GM18861 (cell line): Measurements from ENCODE around the gene MRPL39.

Experiments used
- ATAC-seq: cut with Tn5 transposase; IDR thresholded peaks from one replicate; pipeline ENCODE4 v1.9.1; 2021; ENCODE audit not compliant: unreplicated experiment

MRPL39 gene

GRCh38 chr21:25569711-25570110 lies 37.6 kb downstream of the MRPL39 start:
- no peak for ATAC-seq

- ATAC-seq, result no peak
Observed at GRCh38 chr21:25569084-25569483, 38.2 kb downstream of the MRPL39 start.

- ATAC-seq, result no peak
Observed at GRCh38 chr21:25568246-25568645, 39.0 kb downstream of the MRPL39 start.

DNA sequence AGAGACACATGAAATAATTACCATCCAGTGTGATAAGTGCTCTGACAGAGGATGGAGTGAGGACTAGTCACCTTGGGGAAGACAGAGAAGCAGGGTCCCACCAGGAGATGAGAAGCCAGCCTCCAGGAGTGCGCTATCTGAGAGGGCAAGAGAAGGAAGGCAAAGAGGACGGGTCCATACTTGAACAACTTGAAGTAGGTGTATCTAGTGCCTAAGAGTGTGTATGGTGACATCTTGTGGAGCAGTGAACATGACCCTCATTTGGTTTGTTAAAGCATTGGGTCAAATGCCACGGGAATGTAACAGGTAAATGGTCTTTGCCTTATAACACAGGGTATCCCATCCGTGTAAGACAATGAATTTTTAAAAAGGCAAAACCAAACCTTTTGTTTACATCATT lies 39.8 kb downstream of the MRPL39 start:
- ATAC-seq, result no peak

DNA sequence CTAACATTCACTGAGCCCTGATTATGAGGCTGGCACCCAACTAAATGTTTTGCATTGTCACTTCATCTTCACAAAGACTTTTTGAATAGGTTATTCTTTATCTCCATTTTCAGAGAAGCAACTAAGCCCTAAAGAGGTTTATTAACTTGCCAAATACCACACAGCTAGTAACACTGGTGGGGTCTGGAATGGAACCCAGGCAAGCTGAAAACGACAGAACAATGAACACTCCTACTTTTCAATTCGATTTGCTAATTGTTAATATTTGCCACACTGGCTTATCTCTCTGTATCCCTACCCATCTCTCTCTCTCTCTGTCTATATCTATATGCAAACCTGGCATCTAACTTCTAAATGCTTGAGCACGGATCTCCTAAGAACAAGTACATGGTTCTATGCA lies 40.6 kb downstream of the MRPL39 start:
- no peak for ATAC-seq

- ATAC-seq, result no peak
Observed at GRCh38 chr21:25565272-25566211, 41.7 kb downstream of the MRPL39 start.

DNA sequence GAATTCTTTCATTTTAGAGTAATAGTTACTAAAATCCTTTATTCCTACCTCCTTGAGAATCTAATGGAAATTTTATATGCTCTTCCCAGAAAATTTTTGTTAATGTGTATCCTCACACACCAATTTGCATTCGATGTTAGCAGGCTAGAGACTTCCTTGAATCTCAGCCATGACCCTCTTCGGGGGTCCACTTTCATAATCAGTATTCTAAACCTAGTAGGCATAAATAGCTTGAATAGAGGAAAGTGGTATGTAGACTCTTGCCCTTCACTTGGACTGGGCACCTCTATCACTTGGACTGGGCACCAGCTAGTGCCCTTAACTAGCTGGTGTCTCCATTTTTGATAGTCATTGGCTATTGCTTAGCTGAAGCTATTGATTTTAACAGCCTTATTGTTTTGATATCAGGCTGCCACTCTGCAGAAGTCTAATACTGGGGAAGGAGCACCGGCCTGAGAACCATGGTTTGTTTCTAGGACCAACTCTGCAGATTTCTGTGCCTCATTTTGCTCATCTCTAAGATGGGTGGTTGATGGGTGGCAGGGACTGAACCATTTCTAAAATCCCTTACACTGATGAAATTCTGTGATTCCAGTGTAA lies 42.8 kb downstream of the MRPL39 start:
- ATAC-seq, result no peak

- ATAC-seq, result no peak
Observed at GRCh38 chr21:25563361-25564116, 43.7 kb downstream of the MRPL39 start.

DNA sequence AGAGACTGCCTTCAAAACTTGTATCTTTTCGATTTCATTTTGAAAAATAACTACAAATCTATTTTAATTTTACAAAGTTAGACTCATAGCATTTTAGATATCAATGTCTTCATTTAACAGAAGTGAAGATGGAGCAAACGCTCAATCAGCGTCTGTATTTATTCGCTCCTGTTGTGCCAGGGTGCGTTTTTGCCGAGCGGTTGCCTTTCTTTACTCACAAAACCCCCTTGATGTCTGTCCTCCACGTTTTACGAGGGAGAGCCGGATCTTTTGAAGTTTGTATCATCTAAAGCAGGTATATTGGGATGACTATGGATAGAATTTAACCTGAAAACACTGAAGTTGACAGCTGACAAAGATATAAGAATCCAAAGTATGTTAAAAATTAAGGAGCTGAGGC lies 44.6 kb downstream of the MRPL39 start:
- no peak for ATAC-seq

DNA sequence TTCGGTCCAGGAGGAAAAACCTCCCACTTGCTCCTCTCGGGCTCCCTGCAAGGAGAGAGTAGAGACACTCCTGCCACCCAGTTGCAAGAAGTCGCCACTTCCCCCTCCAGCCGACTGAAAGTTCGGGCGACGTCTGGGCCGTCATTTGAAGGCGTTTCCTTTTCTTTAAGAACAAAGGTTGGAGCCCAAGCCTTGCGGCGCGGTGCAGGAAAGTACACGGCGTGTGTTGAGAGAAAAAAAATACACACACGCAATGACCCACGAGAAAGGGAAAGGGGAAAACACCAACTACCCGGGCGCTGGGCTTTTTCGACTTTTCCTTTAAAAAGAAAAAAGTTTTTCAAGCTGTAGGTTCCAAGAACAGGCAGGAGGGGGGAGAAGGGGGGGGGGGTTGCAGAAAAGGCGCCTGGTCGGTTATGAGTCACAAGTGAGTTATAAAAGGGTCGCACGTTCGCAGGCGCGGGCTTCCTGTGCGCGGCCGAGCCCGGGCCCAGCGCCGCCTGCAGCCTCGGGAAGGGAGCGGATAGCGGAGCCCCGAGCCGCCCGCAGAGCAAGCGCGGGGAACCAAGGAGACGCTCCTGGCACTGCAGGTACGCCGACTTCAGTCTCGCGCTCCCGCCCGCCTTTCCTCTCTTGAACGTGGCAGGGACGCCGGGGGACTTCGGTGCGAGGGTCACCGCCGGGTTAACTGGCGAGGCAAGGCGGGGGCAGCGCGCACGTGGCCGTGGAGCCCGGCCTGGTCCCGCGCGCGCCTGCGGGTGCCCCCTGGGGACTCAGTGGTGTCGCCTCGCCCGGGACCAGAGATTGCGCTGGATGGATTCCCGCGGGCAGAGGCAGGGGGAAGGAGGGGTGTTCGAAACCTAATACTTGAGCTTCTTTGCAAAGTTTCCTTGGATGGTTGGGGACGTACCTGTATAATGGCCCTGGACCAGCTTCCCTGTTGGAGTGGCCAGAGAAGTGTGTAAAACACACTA lies 45.3 kb downstream of the MRPL39 start:
- ATAC-seq, result peak; percentile 30

GRCh38 chr21:25560891-25561290 lies 46.4 kb downstream of the MRPL39 start:
- no peak for ATAC-seq

DNA sequence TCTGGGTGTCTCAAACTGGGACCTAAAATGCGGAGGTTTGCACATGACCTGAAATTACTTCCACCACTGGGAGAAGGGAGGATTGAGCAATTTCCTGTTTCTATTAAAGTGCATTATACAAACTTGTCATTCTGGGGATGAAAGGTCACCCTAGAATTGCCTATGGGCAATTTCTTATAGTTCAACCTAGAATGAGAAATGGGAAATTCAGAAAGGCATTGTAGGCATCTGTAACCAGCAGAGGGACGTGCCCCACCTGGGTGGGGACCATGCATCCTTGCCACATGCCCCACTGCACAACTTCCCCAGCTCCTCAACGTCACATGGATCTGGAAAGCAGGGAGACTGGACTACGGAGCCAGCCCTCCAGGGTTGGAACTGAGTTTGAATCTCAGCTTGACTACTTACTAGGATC lies 47.0 kb downstream of the MRPL39 start:
- no peak for ATAC-seq

DNA sequence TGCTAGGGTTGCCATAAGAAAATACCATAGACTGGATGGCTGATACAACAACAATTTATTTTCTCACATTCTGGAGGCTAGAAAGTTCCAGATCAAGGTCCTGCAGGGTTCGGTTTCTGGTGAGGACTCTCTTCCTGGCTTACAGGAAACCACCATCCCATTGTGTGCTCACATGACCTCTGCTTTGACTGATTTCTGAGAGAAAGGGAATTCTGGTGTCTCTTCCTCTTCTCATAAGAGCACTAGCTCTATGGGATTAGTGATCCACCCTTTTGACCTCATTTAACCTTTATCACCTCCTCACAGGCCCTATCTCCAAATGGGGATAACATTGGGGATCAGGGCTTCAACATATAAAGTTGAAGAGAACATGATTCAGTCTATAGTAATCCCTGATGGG lies 47.5 kb downstream of the MRPL39 start:
- no peak for ATAC-seq

DNA sequence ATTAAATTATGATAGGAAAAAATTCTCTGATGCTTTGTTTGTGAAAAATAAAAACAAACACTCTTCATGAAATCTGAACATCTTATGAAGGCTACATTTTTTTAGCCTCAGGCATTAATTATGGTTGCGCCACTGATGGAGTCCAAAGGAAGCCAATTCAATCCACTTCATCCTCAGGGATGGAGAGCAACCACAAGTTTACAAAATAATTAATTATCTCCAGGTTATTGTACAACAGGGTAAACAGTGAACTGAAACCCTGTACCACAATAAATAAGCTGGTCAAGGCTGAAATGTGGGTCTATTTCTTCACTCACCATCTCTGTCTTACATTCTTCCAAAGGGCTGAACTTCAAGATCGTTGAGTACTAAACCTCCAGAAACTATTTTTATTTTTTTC lies 49.2 kb downstream of the MRPL39 start:
- no peak for ATAC-seq

- ATAC-seq, result no peak
Observed at GRCh38 chr21:25557180-25557579, 50.1 kb downstream of the MRPL39 start.

- ATAC-seq, result no peak
Observed at GRCh38 chr21:25556091-25556490, 51.2 kb downstream of the MRPL39 start.

GRCh38 chr21:25555492-25555891 lies 51.8 kb downstream of the MRPL39 start:
- ATAC-seq, result no peak

DNA sequence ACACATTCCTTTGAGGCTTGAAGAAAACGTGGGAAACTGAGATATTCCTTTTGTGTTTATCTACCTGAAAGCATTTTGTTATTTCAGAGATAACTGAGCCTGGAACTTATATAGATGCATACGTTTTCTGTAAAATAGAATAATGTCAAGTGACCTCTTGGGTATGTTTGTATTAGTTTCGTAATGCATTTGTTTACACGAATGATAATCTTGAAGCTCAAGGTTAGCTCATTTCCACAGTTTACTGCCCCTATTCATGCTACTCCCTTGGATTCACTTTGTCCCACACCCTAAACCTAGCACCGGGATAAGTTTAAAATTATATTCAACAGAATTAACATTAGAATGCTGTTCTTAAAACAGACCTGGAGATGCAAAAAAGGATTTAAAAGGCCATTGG lies 54.4 kb downstream of the MRPL39 start:
- ATAC-seq, result no peak

- no peak for ATAC-seq
Observed at GRCh38 chr21:25551569-25551968, 55.7 kb downstream of the MRPL39 start.

DNA sequence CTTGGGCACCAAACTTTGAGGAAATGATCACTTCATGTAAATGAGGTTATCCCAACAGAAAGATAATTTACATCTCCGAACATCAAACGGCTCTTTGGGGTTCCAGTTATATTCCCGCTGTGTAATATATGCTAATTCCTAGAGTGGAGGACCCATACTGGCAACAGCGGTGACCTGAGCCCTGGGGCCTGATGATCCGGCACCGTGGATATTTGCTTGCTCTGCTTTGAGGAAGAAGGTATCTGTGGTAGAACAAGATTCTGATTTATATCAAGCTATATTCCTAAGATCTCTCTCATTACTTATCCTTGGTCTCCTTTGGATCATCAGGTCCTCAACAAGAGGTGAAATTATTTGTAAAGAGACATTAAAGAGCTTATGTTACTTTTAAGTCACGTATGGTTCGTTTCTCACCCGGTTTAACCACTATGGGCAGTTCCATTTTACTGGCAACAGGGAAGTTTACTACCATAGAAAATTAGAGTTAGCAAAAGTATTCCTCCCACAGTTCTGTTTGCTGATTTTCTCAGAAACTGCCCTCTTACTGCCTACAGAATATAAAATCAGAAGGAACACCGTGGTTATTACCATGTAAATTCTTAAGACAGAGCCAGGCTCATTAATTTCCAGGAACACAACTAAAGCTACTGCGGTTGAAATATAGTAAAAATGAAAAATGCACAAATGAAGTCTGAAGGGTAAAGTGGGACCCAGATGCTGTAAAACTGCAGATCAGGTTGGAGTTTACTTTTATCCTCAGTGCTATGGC lies 56.7 kb downstream of the MRPL39 start:
- no peak for ATAC-seq
